ENCODE data around the gene PTGFRN. TPM values are rescaled to one million over a fixed set of nuclear protein-coding genes. Genes with fewer than 3 reads are reported as not detected.
"Not testable (repeated sequence)": the region's sequence is repeated elsewhere in the genome, so short reads cannot be mapped to it uniquely, and the experiment has no call there.

The PTGFRN gene
- total and polyA plus RNA-seq, 4 donors: 47.1 to 83.2 (median 70.1) TPM

- WGBS (ENCODE audit: insufficient coverage): no CpG with 5 or more reads among the region's 6 CpGs
- Histone ChIP-seq H3K4me1 (ENCODE audit: control insufficient read depth, insufficient read depth, low read length) (peaks cover 7% of the 10 kb centered on the region), H3K36me3 (ENCODE audit: control insufficient read depth, insufficient read depth, low read length) (no peaks in the 10 kb centered on the region), H3K27ac (ENCODE audit: low read depth, low read length) (no peak overlapping the region), H3K4me3 (ENCODE audit: low read depth, low read length) (no peak overlapping the region), H3K9me3 (ENCODE audit: control insufficient read depth, insufficient read depth, low read length) (no peaks in the 10 kb centered on the region), H3K27me3 (ENCODE audit: control insufficient read depth, insufficient read depth, low read length) (no peaks in the 10 kb centered on the region)
- peak in 1 of 6 donors; percentile 37 for DNase-seq (ENCODE audit: low read depth in 4 of 6, low spot score in 6 of 6)
Measured at GRCh38 chr1:116873680-116874271, 35.9 kb upstream of the PTGFRN start.

GRCh38 chr1:116874733-116875249, 34.9 kb upstream of the PTGFRN start:
- WGBS (ENCODE audit: insufficient coverage): 76% methylated on average over 6 of the region's 6 CpGs
- H3K27me3 ChIP-seq (ENCODE audit: control insufficient read depth, insufficient read depth, low read length): no peaks in the 10 kb centered on the region

GRCh38 chr1:116875391-116875790, 34.3 kb upstream of the PTGFRN start:
- Histone ChIP-seq H3K36me3 (ENCODE audit: control insufficient read depth, insufficient read depth, low read length) (no peaks in the 10 kb centered on the region), H3K4me3 (ENCODE audit: low read depth, low read length) (no peak overlapping the region), H3K27me3 (ENCODE audit: control insufficient read depth, insufficient read depth, low read length) (no peaks in the 10 kb centered on the region), H3K9me3 (ENCODE audit: control insufficient read depth, insufficient read depth, low read length) (no peaks in the 10 kb centered on the region), H3K27ac (ENCODE audit: low read depth, low read length) (no peak overlapping the region), H3K4me1 (ENCODE audit: control insufficient read depth, insufficient read depth, low read length) (peaks cover 16% of the 10 kb centered on the region)
- 79% methylated on average over 6 of the region's 14 CpGs for WGBS (ENCODE audit: insufficient coverage)
- no peak for DNase-seq (ENCODE audit: low read depth in 4 of 6, low spot score in 6 of 6)

More at GRCh38 chr1:116874733-116875249, 34.9 kb upstream of the PTGFRN start:
- Histone ChIP-seq H3K36me3 (ENCODE audit: control insufficient read depth, insufficient read depth, low read length) (no peaks in the 10 kb centered on the region), H3K9me3 (ENCODE audit: control insufficient read depth, insufficient read depth, low read length) (no peaks in the 10 kb centered on the region), H3K4me1 (ENCODE audit: control insufficient read depth, insufficient read depth, low read length) (peaks cover 16% of the 10 kb centered on the region), H3K27ac (ENCODE audit: low read depth, low read length) (no peak overlapping the region), H3K4me3 (ENCODE audit: low read depth, low read length) (no peak overlapping the region)
- no peak for DNase-seq (ENCODE audit: low read depth in 4 of 6, low spot score in 6 of 6)

- H3K36me3 ChIP-seq (ENCODE audit: control insufficient read depth, insufficient read depth, low read length); DNase-seq (ENCODE audit: low read depth in 4 of 6, low spot score in 6 of 6); H3K9me3 ChIP-seq (ENCODE audit: control insufficient read depth, insufficient read depth, low read length); H3K27ac ChIP-seq (ENCODE audit: low read depth, low read length); H3K4me3 ChIP-seq (ENCODE audit: low read depth, low read length); H3K27me3 ChIP-seq (ENCODE audit: control insufficient read depth, insufficient read depth, low read length): not testable (repeated sequence)
- peaks cover 16% of the 10 kb centered on the region for H3K4me1 ChIP-seq (ENCODE audit: control insufficient read depth, insufficient read depth, low read length)
- WGBS (ENCODE audit: insufficient coverage): 100% methylated on average over 1 of the region's 6 CpGs
Measured at GRCh38 chr1:116875946-116876345, 33.8 kb upstream of the PTGFRN start.

- peak in 2 of 6 donors; percentile 56 to 60 for DNase-seq (ENCODE audit: low read depth in 4 of 6, low spot score in 6 of 6)
- H3K4me1 ChIP-seq (ENCODE audit: control insufficient read depth, insufficient read depth, low read length): peaks cover 16% of the 10 kb centered on the region
- H3K36me3 ChIP-seq (ENCODE audit: control insufficient read depth, insufficient read depth, low read length): no peaks in the 10 kb centered on the region
- no peaks in the 10 kb centered on the region for H3K9me3 ChIP-seq (ENCODE audit: control insufficient read depth, insufficient read depth, low read length)
- H3K27ac ChIP-seq (ENCODE audit: low read depth, low read length): no peak overlapping the region
- WGBS (ENCODE audit: insufficient coverage): no CpG with 5 or more reads among the region's 2 CpGs
- H3K4me3 ChIP-seq (ENCODE audit: low read depth, low read length): no peak overlapping the region
- no peaks in the 10 kb centered on the region for H3K27me3 ChIP-seq (ENCODE audit: control insufficient read depth, insufficient read depth, low read length)
Measured at GRCh38 chr1:116877141-116877818, 32.4 kb upstream of the PTGFRN start.

GRCh38 chr1:116878804-116879477, 30.8 kb upstream of the PTGFRN start:
- peak in 2 of 6 donors; percentile 59 to 86 for DNase-seq (ENCODE audit: low read depth in 4 of 6, low spot score in 6 of 6)
- Histone ChIP-seq H3K36me3 (ENCODE audit: control insufficient read depth, insufficient read depth, low read length) (no peaks in the 10 kb centered on the region), H3K27me3 (ENCODE audit: control insufficient read depth, insufficient read depth, low read length) (no peaks in the 10 kb centered on the region), H3K27ac (ENCODE audit: low read depth, low read length) (peak overlapping the region; percentile 63), H3K4me1 (ENCODE audit: control insufficient read depth, insufficient read depth, low read length) (peaks cover 16% of the 10 kb centered on the region), H3K4me3 (ENCODE audit: low read depth, low read length) (no peak overlapping the region), H3K9me3 (ENCODE audit: control insufficient read depth, insufficient read depth, low read length) (no peaks in the 10 kb centered on the region)
- WGBS (ENCODE audit: insufficient coverage): 18% methylated on average over 7 of the region's 10 CpGs

- peaks cover 16% of the 10 kb centered on the region for H3K4me1 ChIP-seq (ENCODE audit: control insufficient read depth, insufficient read depth, low read length)
- H3K9me3 ChIP-seq (ENCODE audit: control insufficient read depth, insufficient read depth, low read length): no peaks in the 10 kb centered on the region
- H3K27ac ChIP-seq (ENCODE audit: low read depth, low read length): peak overlapping the region; percentile 63
- WGBS (ENCODE audit: insufficient coverage): 73% methylated on average over 10 of the region's 10 CpGs
- no peaks in the 10 kb centered on the region for H3K36me3 ChIP-seq (ENCODE audit: control insufficient read depth, insufficient read depth, low read length)
- H3K27me3 ChIP-seq (ENCODE audit: control insufficient read depth, insufficient read depth, low read length): no peaks in the 10 kb centered on the region
- DNase-seq (ENCODE audit: low read depth in 4 of 6, low spot score in 6 of 6): no peak
- no peak overlapping the region for H3K4me3 ChIP-seq (ENCODE audit: low read depth, low read length)
Measured at GRCh38 chr1:116879478-116880133, 30.1 kb upstream of the PTGFRN start.

GRCh38 chr1:116880917-116881316, 28.8 kb upstream of the PTGFRN start:
- H3K4me3 ChIP-seq (ENCODE audit: low read depth, low read length): no peak overlapping the region
- peaks cover 16% of the 10 kb centered on the region for H3K4me1 ChIP-seq (ENCODE audit: control insufficient read depth, insufficient read depth, low read length)
- peak in 1 of 6 donors; percentile 15 for DNase-seq (ENCODE audit: low read depth in 4 of 6, low spot score in 6 of 6)
- no peaks in the 10 kb centered on the region for H3K36me3 ChIP-seq (ENCODE audit: control insufficient read depth, insufficient read depth, low read length)
- H3K9me3 ChIP-seq (ENCODE audit: control insufficient read depth, insufficient read depth, low read length): no peaks in the 10 kb centered on the region
- H3K27ac ChIP-seq (ENCODE audit: low read depth, low read length): no peak overlapping the region
- 62% methylated on average over 3 of the region's 5 CpGs for WGBS (ENCODE audit: insufficient coverage)
- no peaks in the 10 kb centered on the region for H3K27me3 ChIP-seq (ENCODE audit: control insufficient read depth, insufficient read depth, low read length)

- H3K36me3 ChIP-seq (ENCODE audit: control insufficient read depth, insufficient read depth, low read length): no peaks in the 10 kb centered on the region
- no peak overlapping the region for H3K27ac ChIP-seq (ENCODE audit: low read depth, low read length)
- H3K4me3 ChIP-seq (ENCODE audit: low read depth, low read length): no peak overlapping the region
- H3K27me3 ChIP-seq (ENCODE audit: control insufficient read depth, insufficient read depth, low read length): no peaks in the 10 kb centered on the region
- DNase-seq (ENCODE audit: low read depth in 4 of 6, low spot score in 6 of 6): peak in 2 of 6 donors; percentile 49 to 76
- 90% methylated on average over 4 of the region's 9 CpGs for WGBS (ENCODE audit: insufficient coverage)
- H3K4me1 ChIP-seq (ENCODE audit: control insufficient read depth, insufficient read depth, low read length): peaks cover 16% of the 10 kb centered on the region
- no peaks in the 10 kb centered on the region for H3K9me3 ChIP-seq (ENCODE audit: control insufficient read depth, insufficient read depth, low read length)
Measured at GRCh38 chr1:116881879-116882520, 27.7 kb upstream of the PTGFRN start.

All from spinal cord (tissue), 10 donors.